Left lung (tissue), 10 donors: Measurements from ENCODE around the gene ARAP1. TPM values are rescaled to one million over a fixed set of nuclear protein-coding genes. Genes with fewer than 3 reads are reported as not detected.

ENCODE experiments used
- ATAC-seq: fragments of 200-7000 bp; cut with Tn5 transposase; one replicate; pipeline ENCODE4 v1.9.1; 2020; ENCODE audit warnings: moderate library complexity
- DNase-seq, 4 donors: peaks; one replicate each; pipeline ENCODE4 v3.0.0-alpha.2; 2013 to 2020
- H3K27ac ChIP-seq, 2 donors: fragments of 200-600 bp; sonication (generic) in 1 of 2; one replicate each; pipeline versions ENCODE4 v1.5.0 to v1.8.0; 2020 to 2021
- H3K27me3 ChIP-seq, 2 donors: fragments of 200-600 bp; sonication (generic) in 1 of 2; one replicate each; pipeline versions ENCODE4 v1.5.0 to v1.8.0; 2020 to 2021
- H3K36me3 ChIP-seq, 2 donors: fragments of 200-600 bp; sonication (generic) in 1 of 2; one replicate each; pipeline versions ENCODE4 v1.5.0 to v1.8.0; 2020 to 2021
- H3K4me1 ChIP-seq, 2 donors: fragments of 200-600 bp; one replicate each; pipeline ENCODE4 v1.8.0; 2021
- H3K4me3 ChIP-seq, 2 donors: fragments of 200-600 bp; sonication (generic) in 1 of 2; one replicate each; pipeline versions ENCODE4 v1.5.0 to v1.8.0; 2020 to 2021; ENCODE audit warnings: mild to moderate bottlenecking in 1 of 2
- H3K9me3 ChIP-seq, 2 donors: fragments of 200-600 bp; sonication (generic) in 1 of 2; one replicate each; pipeline versions ENCODE4 v1.5.0 to v1.8.0; 2020 to 2021
- intact Hi-C, 2 donors: fragments of 100-400 bp; cut with DNase I; formaldehyde crosslinking; loops; one replicate each; pipeline versions ENCODE4 v1.11.2 to v1.14.2; 2022
- polyA plus RNA-seq, 6 donors: library from polyadenylated mRNA; unstranded; fragments of 120-200 nt; gene quantifications; one replicate each; pipeline ENCODE4 v1.2.1, GENCODE V29; 2013; ENCODE audit not compliant: insufficient read length in 6 of 6
- total RNA-seq, 2 donors: library from RNA; stranded (reverse); fragmentation: NEBNext Ultra II Directional; extraction: Animal tissue kit (Norgen Biotek cat#: 25700); gene quantifications; one replicate each; pipeline ENCODE4 v1.2.1, GENCODE V29; 2021
- TF ChIP-seq, protein P1 (sequence below), 2 donors: fragments of 200-600 bp; sonication (generic) in 1 of 2; IDR thresholded peaks; one replicate each; pipeline versions ENCODE4 v1.5.0 to v1.8.0; 2021; ENCODE audit warnings: antibody characterized with exemption in 2 of 2
- donor health status: DM: no; HTN: yes; CAD: no.
- donor health status: DM: no; HTN: no; CAD: no.

Gene ARAP1
- total and polyA plus RNA-seq, 8 donors = 80.0 to 222 (median 97.7) TPM

DNA sequence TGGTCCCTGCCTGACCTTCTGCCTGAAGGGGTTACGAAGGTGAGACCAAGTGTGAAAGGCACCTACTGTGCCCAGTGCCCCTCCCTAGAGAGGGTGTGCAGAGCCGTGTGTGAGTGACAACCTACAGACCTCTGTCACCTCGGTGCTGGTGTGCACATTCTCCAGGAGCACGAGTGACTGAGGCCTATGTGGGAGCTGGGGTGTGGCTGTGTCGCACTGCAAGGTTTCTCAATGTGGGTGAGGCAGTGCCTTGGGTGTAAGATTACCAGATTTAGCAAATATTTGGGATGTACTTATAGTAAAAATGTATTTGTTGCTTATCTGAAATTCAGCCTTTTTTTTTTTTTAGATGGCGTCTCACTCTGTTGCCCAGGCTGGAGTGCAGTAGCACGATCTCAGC lies 36.0 kb upstream of the ARAP1 start:
- ATAC-seq = peak; percentile 6
- TF ChIP-seq, protein P1, sequence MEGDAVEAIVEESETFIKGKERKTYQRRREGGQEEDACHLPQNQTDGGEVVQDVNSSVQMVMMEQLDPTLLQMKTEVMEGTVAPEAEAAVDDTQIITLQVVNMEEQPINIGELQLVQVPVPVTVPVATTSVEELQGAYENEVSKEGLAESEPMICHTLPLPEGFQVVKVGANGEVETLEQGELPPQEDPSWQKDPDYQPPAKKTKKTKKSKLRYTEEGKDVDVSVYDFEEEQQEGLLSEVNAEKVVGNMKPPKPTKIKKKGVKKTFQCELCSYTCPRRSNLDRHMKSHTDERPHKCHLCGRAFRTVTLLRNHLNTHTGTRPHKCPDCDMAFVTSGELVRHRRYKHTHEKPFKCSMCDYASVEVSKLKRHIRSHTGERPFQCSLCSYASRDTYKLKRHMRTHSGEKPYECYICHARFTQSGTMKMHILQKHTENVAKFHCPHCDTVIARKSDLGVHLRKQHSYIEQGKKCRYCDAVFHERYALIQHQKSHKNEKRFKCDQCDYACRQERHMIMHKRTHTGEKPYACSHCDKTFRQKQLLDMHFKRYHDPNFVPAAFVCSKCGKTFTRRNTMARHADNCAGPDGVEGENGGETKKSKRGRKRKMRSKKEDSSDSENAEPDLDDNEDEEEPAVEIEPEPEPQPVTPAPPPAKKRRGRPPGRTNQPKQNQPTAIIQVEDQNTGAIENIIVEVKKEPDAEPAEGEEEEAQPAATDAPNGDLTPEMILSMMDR (IDR thresholded peaks at IDR 0.05) = no peak
- H3K9me3 ChIP-seq = no peaks in the 10 kb centered on the region
- no peaks in the 10 kb centered on the region for H3K36me3 ChIP-seq
- no peak for DNase-seq
- H3K4me3 ChIP-seq = no peak overlapping the region
- H3K4me1 ChIP-seq = peaks cover 12 to 48% of the 10 kb centered on the region in 2 donors
- peak overlapping the region in 1 of 2 donors; percentile 72 for H3K27ac ChIP-seq
- intact Hi-C loops = no loop called here
- H3K27me3 ChIP-seq = no peaks in the 10 kb centered on the region

DNA sequence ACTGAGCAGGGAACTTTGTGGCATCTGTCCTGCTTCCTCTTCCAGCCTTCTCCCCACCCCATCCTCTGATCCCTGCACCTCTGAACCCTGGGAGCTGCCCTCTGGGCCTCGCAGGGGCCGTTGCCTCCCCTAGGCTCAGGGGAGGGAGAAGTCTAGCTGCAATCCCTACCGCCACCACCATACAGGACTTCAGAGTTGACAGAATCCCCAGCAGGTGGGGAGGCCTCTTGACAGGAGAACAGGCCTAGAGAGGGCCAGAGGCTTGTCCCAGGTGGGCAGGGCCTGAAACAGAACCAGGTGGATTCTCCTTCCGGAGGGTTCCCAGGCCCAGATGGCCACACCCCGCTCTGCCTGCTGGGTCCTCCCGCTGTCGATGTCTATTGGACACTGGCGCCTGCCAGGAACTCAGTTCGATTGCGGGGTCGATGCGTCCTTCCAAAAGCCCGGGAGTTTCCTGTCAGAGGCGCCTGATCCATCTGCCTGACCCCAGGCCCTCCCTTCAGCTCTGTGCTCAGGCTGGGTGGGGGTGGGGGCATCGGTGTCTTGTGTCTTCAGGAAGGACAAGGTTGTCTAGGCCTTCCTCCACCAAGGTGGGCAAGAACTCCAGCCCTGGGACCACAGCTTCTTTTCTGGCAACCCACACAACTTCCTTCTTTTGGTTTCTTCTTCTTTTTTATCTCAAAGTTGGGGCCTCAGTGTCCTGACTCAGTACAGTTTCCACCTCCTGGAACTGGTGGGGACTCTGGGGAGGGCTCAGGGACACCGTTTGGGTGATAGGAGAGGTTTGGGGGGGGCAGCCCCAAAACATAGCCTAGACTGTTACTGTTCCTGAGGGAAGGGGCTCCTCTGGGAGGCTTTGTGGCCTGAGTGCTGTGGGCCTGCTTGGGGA lies 35.3 kb upstream of the ARAP1 start:
- Histone ChIP-seq H3K4me1 (peaks cover 12 to 43% of the 10 kb centered on the region in 2 donors), H3K27ac (peak overlapping the region in 1 of 2 donors; percentile 72), H3K4me3 (no peak overlapping the region), H3K27me3 (no peaks in the 10 kb centered on the region), H3K36me3 (no peaks in the 10 kb centered on the region), H3K9me3 (no peaks in the 10 kb centered on the region)
- TF ChIP-seq, protein P1 (IDR thresholded peaks at IDR 0.05) = peak in 1 of 2 donors; percentile 31
- DNase-seq (peak in 1 of 4 donors; percentile 46), ATAC-seq (peak; percentile 2)
- intact Hi-C loops = no loop called here

DNA sequence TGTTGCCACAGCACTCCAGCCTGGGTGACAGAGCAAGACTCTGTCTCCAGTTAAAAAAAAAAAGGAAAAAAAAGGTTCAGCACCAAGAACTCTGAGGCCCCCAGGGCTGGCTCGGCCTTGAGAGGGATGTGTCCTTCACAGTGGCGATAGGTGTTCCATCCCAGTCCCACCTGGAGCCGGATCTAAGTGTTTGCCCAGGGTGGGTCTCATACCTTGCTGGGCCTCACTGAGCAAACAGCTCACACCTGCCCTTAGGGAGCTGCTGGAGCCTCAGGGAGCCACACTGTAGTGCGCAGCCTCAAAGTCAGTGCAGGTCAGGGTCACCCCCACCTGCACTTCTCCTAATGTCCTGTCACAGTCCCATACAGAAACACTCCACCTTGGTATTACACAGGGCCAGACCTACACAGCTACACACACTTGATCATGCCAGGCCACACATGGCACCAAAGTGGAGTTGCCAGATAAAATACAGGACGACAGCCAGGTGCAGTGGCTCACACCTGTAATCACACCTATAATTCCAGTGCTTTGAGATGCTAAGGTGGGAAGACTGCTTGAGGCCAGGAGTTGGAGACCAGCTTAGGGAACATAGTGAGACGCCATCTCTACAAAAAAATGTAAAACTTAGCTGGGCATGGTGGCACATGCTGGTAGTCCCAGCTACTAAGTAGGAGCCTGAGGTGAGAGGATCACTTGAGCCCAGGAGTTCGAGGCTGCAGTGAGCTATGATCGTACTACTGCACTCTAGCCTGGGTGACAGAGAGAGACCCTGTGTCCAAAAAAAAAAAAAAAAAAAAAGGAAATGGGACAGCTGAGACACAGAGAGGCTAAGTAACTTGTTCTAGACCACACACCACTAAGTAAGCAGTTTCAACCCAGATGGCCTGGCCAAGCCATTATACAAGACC lies 34.4 kb upstream of the ARAP1 start:
- Histone ChIP-seq H3K4me1 (peaks cover 17 to 49% of the 10 kb centered on the region in 2 donors), H3K27ac (peak overlapping the region; percentile 39 to 72), H3K9me3 (no peaks in the 10 kb centered on the region), H3K4me3 (no peak overlapping the region), H3K36me3 (no peaks in the 10 kb centered on the region), H3K27me3 (no peaks in the 10 kb centered on the region)
- TF ChIP-seq, protein P1 (IDR thresholded peaks at IDR 0.05) = no peak
- intact Hi-C loops = no loop called here
- DNase-seq (peak in 2 of 4 donors; percentile 71 to 86), ATAC-seq (peak; percentile 77)

DNA sequence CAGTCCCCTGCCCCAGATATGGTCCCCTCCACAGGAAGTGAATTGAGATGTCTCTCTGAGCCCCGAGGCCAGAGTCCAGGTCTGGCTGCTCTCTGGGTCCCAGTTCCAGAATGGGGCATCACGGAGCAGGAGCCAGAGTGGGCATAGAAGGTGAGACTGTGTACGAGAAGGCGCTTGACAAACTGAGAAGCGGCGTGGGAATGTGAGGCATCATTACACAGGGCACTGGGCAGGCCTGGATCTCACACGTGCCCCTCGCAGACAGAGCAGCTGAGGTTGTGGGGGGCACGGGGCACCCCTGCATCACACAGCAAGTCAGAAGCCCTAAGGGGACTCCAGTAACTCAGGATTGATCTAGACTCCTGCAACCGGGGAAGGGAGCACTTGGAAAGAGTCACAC lies 32.5 kb upstream of the ARAP1 start:
- Histone ChIP-seq H3K27ac (no peak overlapping the region), H3K27me3 (peaks cover 0 to 14% of the 10 kb centered on the region in 2 donors), H3K36me3 (no peaks in the 10 kb centered on the region), H3K4me1 (peaks cover 17 to 61% of the 10 kb centered on the region in 2 donors), H3K9me3 (no peaks in the 10 kb centered on the region), H3K4me3 (no peak overlapping the region)
- ATAC-seq (no peak), DNase-seq (no peak)
- intact Hi-C loops = no loop called here
- TF ChIP-seq, protein P1 (IDR thresholded peaks at IDR 0.05) = no peak
